Cardiac fibroblast (primary cell): Measurements from ENCODE around the gene XAGE3.
"Not testable (repeated sequence)": the region's sequence is repeated elsewhere in the genome, so short reads cannot be mapped to it uniquely, and the experiment has no call there.

Experiments used
- DNase-seq, 2 donors: peaks; one replicate each; pipeline versions ENCODE4 v3.0.0 to v3.0.0-alpha.2; 2010; ENCODE audit warnings: low read depth in 2 of 2
- H3K4me3 ChIP-seq, 2 donors: replicated peaks in 1 of 2; 1 replicate in 1 of 2; 2 replicates in 1 of 2; pipeline ENCODE4 v1.5.1; 2011; ENCODE audit warnings: low read depth in 2 of 2, low read length in 2 of 2, mild to moderate bottlenecking in 2 of 2, moderate library complexity in 1 of 2
- TF ChIP-seq, protein P1 (sequence below): IDR thresholded peaks from one replicate; pipeline ENCODE4 v1.5.1; 2011; ENCODE audit warnings: low read depth, mild to moderate bottlenecking, low read length, inconsistent platforms

XAGE3 gene

DNA sequence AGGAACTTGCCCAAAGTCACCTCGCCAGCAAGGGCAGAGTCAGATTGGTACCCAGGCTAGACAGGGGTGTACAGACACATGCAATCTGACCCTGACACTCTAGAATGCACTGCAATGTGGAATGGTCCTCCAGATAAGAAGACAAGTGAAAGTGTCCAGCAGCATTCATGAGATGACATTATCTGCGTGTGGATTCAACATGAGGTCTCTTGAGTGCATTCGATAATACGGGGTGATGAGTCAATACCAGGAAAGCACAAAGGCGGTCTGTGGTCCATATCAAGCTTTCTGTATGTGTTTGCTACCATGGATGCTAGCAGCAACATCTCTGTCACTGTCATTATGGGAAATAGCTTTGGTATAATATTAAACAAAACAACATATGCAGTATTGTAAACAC, 6.8 kb upstream of the XAGE3 start:
- no peak for DNase-seq
- TF ChIP-seq, protein P1, sequence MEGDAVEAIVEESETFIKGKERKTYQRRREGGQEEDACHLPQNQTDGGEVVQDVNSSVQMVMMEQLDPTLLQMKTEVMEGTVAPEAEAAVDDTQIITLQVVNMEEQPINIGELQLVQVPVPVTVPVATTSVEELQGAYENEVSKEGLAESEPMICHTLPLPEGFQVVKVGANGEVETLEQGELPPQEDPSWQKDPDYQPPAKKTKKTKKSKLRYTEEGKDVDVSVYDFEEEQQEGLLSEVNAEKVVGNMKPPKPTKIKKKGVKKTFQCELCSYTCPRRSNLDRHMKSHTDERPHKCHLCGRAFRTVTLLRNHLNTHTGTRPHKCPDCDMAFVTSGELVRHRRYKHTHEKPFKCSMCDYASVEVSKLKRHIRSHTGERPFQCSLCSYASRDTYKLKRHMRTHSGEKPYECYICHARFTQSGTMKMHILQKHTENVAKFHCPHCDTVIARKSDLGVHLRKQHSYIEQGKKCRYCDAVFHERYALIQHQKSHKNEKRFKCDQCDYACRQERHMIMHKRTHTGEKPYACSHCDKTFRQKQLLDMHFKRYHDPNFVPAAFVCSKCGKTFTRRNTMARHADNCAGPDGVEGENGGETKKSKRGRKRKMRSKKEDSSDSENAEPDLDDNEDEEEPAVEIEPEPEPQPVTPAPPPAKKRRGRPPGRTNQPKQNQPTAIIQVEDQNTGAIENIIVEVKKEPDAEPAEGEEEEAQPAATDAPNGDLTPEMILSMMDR: no peak
- H3K4me3 ChIP-seq: no peak overlapping the region

DNA sequence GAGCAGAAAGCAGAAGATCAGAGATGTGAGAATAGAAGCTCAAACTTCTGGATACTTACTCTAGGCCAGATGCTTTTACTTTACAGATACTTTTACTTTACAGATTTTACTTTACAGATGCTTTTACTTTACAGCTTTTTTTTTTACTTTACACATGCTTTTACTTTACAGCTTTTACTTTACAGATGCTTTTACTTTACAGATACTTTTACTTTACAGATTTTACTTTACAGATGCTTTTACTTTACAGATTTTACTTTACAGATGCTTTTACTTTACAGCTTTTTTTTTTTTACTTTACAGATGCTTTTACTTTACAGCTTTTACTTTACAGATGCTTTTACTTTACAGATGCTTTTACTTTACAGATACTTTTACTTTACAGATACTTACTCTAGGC, 5.9 kb upstream of the XAGE3 start:
- not testable (repeated sequence) for DNase-seq, H3K4me3 ChIP-seq

DNA sequence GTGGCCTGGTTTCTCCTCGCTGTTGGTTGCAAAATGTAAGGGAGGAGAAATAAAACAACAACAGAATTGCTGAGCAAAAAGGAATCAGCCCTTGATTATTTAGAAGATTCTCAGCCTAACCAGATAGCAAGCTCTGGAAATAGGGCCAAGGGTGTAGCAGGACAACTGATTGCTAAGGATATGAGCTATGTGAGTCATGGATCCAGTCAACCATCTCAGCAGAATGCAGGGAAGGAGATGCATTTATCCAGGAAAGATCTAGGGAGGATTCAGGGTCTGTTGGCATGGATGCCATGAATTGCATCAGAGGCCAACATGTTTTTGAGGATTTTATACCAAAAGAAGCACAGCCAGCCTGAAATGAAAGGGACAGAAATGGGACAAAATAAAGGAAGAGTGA, 2.2 kb upstream of the XAGE3 start:
- no peak for DNase-seq
- no peak overlapping the region for H3K4me3 ChIP-seq
- TF ChIP-seq, protein P1: no peak

DNA sequence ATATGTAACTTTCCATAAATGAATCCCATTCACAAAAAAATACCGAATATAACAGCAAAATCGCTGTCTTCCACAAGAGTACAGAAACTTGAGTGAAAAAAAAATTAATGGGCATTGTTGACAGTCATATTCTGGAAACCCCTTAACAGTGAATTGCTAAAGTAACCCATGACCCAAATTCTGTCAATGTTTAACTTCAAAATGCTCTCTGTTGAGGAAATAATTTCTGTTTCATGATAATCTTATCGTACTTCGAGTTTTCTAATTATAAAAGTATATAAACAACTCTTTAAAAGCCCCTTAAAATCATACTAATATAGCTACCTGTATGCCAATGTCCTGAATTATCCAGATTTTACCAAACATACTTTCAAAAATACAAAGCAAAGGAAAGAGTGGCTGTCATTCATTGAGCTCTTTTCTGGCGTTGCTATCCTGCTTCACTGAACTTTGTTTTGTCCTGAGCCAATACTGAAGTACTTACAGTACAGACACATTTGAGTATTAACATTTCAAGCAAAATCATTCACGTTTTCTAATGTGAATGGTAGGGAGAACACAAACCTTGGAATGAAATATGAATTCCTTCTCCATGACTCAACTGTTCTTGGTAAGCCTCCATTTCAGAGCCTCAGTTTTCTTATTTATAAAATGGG, 2.4 kb downstream of the XAGE3 start:
- DNase-seq: peak in 1 of 2 donors; percentile 12
- no peak overlapping the region for H3K4me3 ChIP-seq
- TF ChIP-seq, protein P1: no peak

DNA sequence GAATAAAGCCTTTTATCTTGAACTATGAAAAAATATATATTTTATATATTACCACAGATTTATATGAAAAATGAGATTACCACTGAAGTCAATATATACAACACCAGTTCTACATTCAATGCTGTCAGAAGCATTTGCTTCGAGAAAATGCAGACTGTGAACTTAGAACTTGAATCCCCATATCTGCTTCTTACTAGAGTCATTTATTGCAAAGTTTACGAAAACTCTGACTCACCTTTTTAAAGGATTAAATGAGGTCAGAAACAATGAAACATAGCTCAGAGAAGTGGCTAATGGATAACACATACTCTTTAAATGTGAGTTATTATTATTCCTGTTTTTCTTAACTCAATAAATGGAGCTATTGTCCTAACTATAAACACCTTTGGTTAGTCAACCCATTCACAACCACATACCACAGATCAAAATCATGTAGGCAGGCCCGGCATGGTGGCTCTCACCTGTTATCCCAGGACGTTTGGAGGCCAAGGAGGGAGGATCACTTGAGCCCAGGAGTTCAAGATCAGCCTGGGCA, 10.8 kb downstream of the XAGE3 start:
- not testable (repeated sequence) for H3K4me3 ChIP-seq, DNase-seq

DNA sequence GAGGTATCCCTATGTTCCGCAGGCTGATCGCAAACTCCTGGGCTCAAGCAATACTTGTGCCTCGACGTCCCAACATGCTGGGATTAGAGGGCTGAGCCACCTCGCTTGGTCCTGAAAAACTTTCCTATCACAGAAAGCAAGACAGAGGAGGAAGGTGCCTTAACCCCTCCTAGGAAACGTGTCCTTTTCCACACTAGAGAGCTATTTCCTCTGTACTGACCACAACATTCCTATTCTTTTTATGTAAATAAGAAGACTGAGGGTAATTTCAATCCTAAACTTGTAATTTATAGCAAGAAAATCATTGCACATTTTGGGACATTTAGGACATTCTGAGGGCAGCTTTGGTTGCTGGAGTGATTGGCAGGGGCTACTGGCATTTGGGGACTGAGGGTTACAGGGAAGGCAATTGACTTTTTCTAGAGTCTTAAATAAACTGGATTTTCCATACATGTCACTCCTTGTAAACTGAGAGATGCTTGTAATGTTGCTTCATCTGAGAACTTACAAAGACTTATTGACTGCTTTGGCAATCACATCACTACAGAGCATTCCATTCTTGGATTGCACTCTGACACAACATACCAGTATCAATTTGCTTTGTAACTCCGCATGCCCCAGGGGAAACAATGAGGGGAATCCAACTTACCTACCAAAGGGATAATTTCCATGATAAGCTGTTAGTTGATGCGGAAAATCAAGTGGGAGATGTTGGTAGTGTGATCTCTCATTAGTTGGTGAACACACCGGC, 15.6 kb downstream of the XAGE3 start:
- no peak overlapping the region for H3K4me3 ChIP-seq
- DNase-seq: peak in 1 of 2 donors; percentile 21
- TF ChIP-seq, protein P1: no peak

DNA sequence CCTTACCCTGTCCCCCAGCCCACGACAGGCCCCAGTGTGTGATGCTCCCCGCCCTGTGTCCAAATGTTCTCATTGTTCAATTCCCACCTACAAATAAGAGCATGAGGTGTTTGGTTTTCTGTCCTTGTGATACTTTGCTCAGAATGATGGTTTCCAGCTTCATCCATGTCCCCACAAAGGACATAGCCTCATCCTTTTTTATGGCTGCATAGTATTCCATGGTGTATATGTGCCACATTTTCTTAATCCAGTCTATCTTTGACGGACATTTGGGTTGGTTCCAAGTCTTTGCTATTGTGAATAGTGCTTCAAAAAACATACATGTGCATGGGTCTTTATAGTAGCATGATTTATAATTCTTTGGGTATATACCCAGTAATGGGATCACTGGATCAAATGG, 24.3 kb downstream of the XAGE3 start:
- H3K4me3 ChIP-seq, DNase-seq: not testable (repeated sequence)

DNA sequence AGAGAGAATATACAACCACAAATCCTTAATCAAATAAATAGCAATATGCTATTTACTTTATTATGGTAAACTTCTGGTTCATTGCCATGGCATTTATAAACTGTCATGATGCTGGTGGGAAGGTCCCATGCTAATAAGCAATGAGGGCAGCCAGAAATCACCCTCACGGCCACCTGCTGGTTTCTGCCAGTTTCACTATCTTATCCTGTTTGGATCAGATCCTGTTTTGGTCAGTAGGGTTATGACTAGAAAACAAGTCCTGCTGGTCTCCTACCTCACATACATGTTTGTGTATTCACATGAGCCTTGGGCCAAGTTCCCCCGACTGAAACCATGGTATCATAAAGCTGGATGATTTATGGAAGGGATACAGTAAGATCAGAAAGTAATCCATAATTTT, 28.7 kb downstream of the XAGE3 start:
- DNase-seq: no peak
- H3K4me3 ChIP-seq: no peak overlapping the region
- TF ChIP-seq, protein P1: no peak
